ENCODE results near the gene ZMIZ1.

ZMIZ1 gene

GRCh38 chr10:79208251-79208983 is 139.7 kb downstream of the ZMIZ1 start:
- H3K27ac ChIP-seq = no peak overlapping the region

GRCh38 chr10:79209340-79209739 is 140.6 kb downstream of the ZMIZ1 start:
- TF ChIP-seq CTCF (conservative IDR thresholded peaks at IDR 0.05) (no peak), ZFX (IDR thresholded peaks at IDR 0.05) (no peak)
- H3K27ac ChIP-seq = no peak overlapping the region

More at GRCh38 chr10:79208251-79208983, 139.7 kb downstream of the ZMIZ1 start:
- TF ChIP-seq CTCF (conservative IDR thresholded peaks at IDR 0.05) (no peak), ZFX (IDR thresholded peaks at IDR 0.05) (no peak)

- no peak overlapping the region for H3K27ac ChIP-seq
- TF ChIP-seq CTCF (conservative IDR thresholded peaks at IDR 0.05) (no peak), ZFX (IDR thresholded peaks at IDR 0.05) (no peak)
Measured at GRCh38 chr10:79209831-79210230, 141.1 kb downstream of the ZMIZ1 start.

GRCh38 chr10:79210672-79211071 is 141.9 kb downstream of the ZMIZ1 start:
- TF ChIP-seq CTCF (conservative IDR thresholded peaks at IDR 0.05) = no peak
- TF ChIP-seq ZFX (IDR thresholded peaks at IDR 0.05) = no peak
- H3K27ac ChIP-seq = no peak overlapping the region

- TF ChIP-seq ZFX (IDR thresholded peaks at IDR 0.05) = no peak
- TF ChIP-seq CTCF (conservative IDR thresholded peaks at IDR 0.05) = no peak
- H3K27ac ChIP-seq = no peak overlapping the region
Measured at GRCh38 chr10:79211616-79212015, 142.8 kb downstream of the ZMIZ1 start.

GRCh38 chr10:79215531-79215930 is 146.8 kb downstream of the ZMIZ1 start:
- H3K27ac ChIP-seq = no peak overlapping the region
- TF ChIP-seq CTCF (conservative IDR thresholded peaks at IDR 0.05) (no peak), ZFX (IDR thresholded peaks at IDR 0.05) (no peak)

- TF ChIP-seq CTCF (conservative IDR thresholded peaks at IDR 0.05) (no peak), ZFX (IDR thresholded peaks at IDR 0.05) (no peak)
Measured at GRCh38 chr10:79219322-79219957, 150.7 kb downstream of the ZMIZ1 start.

More at GRCh38 chr10:79219322-79219957, 150.7 kb downstream of the ZMIZ1 start:
- H3K27ac ChIP-seq = no peak overlapping the region
